Neural crest cell (in vitro differentiated cells): ENCODE results near the gene MIAT. TPM values are rescaled to one million over a fixed set of nuclear protein-coding genes. Genes with fewer than 3 reads are reported as not detected.
"Not testable (repeated sequence)": the region's sequence is repeated elsewhere in the genome, so short reads cannot be mapped to it uniquely, and the experiment has no call there.

Source experiments
- DNase-seq: peaks from one replicate; pipeline ENCODE4 v3.0.0; 2021; ENCODE audit warnings: low read depth, mixed read lengths, low spot score
- H3K27ac Mint-ChIP-seq: one replicate; pipeline ENCODE4 v1.8.0; 2021; ENCODE audit warnings: mild to moderate bottlenecking, mixed read lengths; ENCODE audit not compliant: unreplicated experiment
- H3K27me3 Mint-ChIP-seq: 2 replicates; pipeline ENCODE4 v1.8.0; 2021; ENCODE audit warnings: low read depth, mild to moderate bottlenecking, mixed read lengths
- H3K36me3 Mint-ChIP-seq: 2 replicates; pipeline ENCODE4 v1.8.0; 2021; ENCODE audit warnings: low read depth, mild to moderate bottlenecking, mixed read lengths
- H3K4me1 Mint-ChIP-seq: 2 replicates; pipeline ENCODE4 v1.8.0; 2021; ENCODE audit warnings: mixed read lengths
- H3K4me3 Mint-ChIP-seq: one replicate; pipeline ENCODE4 v1.8.0; 2021; ENCODE audit warnings: mild to moderate bottlenecking, mixed read lengths
- H3K9me3 Mint-ChIP-seq: 2 replicates; pipeline ENCODE4 v1.8.0; 2021; ENCODE audit warnings: mixed read lengths
- total RNA-seq: library from RNA; stranded (reverse); gene quantifications from 2 replicates; pipeline ENCODE4 v1.2.1, GENCODE V29; 2021
- TF ChIP-seq, protein P1 (sequence below): fragments of 200-600 bp; sonication (generic); conservative IDR thresholded peaks from 2 replicates; pipeline ENCODE4 v1.5.0; 2021; ENCODE audit warnings: antibody characterized with exemption, mild to moderate bottlenecking

The MIAT gene
- total RNA-seq, 1 donor from 2014 or later: 45.6 TPM

DNA sequence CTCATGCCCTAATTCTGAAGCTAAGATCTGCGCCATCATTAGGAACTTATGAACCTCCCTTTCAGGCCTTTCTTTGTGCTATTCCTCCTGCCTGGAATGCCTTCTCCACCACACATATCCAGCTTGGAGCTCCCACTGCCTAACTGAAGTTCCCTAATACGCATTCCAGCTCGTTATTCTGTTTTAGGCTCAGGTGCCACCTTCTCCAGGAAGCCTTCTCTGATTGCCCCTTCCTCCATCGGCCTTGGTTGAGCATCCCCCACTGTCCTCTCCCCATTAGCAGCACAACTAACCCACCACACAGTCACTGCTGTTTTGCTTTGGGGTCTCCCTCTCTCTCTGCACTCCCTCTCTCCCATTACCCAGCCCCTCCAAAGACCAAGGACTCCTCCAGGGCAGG is 44.7 kb upstream of the MIAT start:
- TF ChIP-seq, protein P1, sequence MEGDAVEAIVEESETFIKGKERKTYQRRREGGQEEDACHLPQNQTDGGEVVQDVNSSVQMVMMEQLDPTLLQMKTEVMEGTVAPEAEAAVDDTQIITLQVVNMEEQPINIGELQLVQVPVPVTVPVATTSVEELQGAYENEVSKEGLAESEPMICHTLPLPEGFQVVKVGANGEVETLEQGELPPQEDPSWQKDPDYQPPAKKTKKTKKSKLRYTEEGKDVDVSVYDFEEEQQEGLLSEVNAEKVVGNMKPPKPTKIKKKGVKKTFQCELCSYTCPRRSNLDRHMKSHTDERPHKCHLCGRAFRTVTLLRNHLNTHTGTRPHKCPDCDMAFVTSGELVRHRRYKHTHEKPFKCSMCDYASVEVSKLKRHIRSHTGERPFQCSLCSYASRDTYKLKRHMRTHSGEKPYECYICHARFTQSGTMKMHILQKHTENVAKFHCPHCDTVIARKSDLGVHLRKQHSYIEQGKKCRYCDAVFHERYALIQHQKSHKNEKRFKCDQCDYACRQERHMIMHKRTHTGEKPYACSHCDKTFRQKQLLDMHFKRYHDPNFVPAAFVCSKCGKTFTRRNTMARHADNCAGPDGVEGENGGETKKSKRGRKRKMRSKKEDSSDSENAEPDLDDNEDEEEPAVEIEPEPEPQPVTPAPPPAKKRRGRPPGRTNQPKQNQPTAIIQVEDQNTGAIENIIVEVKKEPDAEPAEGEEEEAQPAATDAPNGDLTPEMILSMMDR: no peak
- Mint-ChIP-seq H3K36me3 (no peaks in the 10 kb centered on the region), H3K4me1 (peaks cover 16% of the 10 kb centered on the region), H3K27me3 (peaks cover 73% of the 10 kb centered on the region), H3K27ac (no peak overlapping the region), H3K4me3 (no peak overlapping the region), H3K9me3 (no peaks in the 10 kb centered on the region)
- no peak for DNase-seq

DNA sequence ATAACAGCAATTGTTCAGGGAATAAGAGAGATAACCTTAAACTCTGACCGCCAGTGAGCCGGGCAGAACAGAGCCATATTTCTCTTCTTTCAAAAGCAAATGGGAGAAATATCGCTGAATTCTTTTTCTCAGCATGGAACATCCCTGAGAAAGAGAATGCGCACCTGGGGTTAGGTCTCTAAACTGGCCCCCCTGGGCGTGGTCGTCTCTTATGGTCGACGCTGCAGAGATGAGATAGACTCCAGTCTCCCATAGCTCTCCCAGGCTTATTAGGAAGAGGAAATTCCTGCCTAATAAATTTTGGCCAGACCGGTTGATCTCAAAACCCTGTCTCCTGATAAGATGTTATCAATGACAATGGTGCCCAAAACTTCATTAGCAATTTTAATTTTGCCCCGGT is 43.6 kb upstream of the MIAT start:
- H3K27me3 Mint-ChIP-seq: peaks cover 68% of the 10 kb centered on the region
- not testable (repeated sequence) for H3K27ac Mint-ChIP-seq, H3K4me3 Mint-ChIP-seq, DNase-seq, H3K9me3 Mint-ChIP-seq, H3K36me3 Mint-ChIP-seq
- H3K4me1 Mint-ChIP-seq: peaks cover 15% of the 10 kb centered on the region

DNA sequence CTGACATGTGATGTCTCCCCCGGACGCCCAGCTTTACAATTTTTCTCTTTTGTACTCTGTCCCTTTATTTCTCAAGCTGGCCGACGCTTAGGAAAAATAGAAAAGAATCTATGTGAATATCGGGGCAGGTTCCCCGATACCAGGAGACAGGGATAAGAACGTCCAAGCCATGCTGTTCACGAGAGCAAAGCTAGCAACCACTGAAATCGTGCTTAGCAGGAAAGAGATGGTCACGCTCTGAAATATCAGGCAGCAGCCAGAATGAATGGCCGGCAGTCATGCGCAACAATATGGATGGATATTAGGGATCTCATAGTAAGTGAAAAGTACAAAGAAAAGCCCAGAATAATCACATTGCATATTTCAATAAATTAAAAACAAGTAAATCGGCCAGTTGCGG is 43.1 kb upstream of the MIAT start:
- TF ChIP-seq, protein P1: no peak
- Mint-ChIP-seq H3K36me3 (no peaks in the 10 kb centered on the region), H3K27ac (no peak overlapping the region), H3K4me1 (peaks cover 15% of the 10 kb centered on the region), H3K4me3 (no peak overlapping the region), H3K9me3 (no peaks in the 10 kb centered on the region), H3K27me3 (peaks cover 62% of the 10 kb centered on the region)
- no peak for DNase-seq

DNA sequence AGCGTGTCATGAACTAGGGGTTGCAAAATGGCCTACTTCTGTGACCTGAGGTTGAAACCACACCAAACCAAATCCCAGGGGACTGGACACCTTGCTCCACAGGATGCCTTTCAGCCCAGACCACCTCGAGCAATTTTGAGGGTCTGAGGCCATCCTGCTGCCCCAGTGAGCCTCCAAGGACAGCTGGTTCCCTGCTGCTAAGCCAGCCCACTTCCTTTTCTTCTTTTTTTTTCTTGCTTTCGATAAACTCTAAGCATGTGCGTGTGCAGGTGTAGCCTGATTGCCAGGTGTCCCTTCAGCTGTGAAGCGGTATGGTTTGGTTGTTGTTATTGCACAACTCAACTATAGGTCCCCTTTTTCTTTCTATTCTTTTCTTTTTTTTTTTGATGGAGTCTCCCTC is 42.2 kb upstream of the MIAT start:
- Mint-ChIP-seq H3K36me3 (no peaks in the 10 kb centered on the region), H3K9me3 (no peaks in the 10 kb centered on the region), H3K27ac (no peak overlapping the region), H3K4me1 (peaks cover 15% of the 10 kb centered on the region), H3K27me3 (peaks cover 56% of the 10 kb centered on the region), H3K4me3 (no peak overlapping the region)
- DNase-seq: no peak
- TF ChIP-seq, protein P1: no peak

DNA sequence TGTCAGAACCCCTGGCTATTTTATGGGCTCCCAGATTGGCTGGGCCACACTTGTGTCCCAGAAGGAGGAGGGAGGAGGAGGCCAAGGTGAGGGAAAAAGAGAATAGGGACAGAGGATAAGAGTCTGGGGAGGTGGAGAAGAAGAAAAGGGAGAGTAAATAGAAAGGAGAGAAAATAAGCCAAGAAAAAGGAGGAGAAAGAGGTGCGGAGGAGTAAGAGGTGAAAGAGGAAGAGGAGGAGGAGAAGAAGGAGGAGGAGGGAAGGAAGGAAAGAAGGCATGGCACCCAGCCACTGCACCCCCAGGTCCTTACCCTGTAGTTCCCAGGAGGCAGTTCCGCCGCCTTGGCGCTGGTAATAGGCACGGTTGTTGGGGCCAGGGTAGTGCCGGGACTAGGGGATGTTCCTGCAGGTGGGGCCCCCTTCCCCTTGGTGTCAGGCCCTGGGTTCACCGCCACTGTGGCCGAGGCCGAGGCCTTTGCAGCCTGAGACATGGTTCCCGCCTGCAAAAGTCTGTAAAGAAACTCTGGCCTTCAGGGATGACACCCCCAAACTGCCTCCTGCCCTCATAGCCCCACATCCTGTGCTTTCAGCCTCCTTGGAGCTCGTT is 41.5 kb upstream of the MIAT start:
- Mint-ChIP-seq H3K36me3 (no peaks in the 10 kb centered on the region), H3K27me3 (peaks cover 56% of the 10 kb centered on the region), H3K4me3 (no peak overlapping the region), H3K27ac (no peak overlapping the region), H3K9me3 (no peaks in the 10 kb centered on the region), H3K4me1 (peaks cover 15% of the 10 kb centered on the region)
- no peak for DNase-seq
- TF ChIP-seq, protein P1: no peak

DNA sequence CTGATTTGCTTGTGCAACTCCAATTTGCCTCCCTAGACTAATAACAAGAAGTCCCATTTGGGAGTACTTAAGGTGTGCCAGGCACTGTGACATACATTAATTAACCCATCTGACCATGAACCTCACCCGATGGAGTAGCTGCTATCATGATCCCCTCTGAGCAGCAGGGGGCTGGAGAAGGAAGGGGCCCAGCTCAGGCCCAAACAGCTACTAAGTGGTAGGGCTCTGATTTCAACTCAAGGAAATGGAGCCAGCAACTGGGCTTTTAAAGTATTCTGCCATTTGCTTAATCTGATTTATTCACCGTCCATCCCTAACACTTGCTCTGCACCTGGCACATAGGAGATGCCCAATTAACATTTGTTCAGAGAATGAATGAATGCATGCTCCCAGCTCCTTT is 40.7 kb upstream of the MIAT start:
- Mint-ChIP-seq H3K36me3 (no peaks in the 10 kb centered on the region), H3K27me3 (peaks cover 58% of the 10 kb centered on the region), H3K9me3 (no peaks in the 10 kb centered on the region), H3K4me1 (peaks cover 15% of the 10 kb centered on the region), H3K4me3 (no peak overlapping the region), H3K27ac (no peak overlapping the region)
- no peak for DNase-seq
- TF ChIP-seq, protein P1: no peak
